HG02943 (cell line): ENCODE data around the gene GUK1.

Source experiments
- ATAC-seq: cut with Tn5 transposase; IDR thresholded peaks from one replicate; pipeline ENCODE4 v1.9.1; 2021; ENCODE audit warnings: mild to moderate bottlenecking, low read depth, moderate library complexity; ENCODE audit not compliant: unreplicated experiment

Gene GUK1

DNA sequence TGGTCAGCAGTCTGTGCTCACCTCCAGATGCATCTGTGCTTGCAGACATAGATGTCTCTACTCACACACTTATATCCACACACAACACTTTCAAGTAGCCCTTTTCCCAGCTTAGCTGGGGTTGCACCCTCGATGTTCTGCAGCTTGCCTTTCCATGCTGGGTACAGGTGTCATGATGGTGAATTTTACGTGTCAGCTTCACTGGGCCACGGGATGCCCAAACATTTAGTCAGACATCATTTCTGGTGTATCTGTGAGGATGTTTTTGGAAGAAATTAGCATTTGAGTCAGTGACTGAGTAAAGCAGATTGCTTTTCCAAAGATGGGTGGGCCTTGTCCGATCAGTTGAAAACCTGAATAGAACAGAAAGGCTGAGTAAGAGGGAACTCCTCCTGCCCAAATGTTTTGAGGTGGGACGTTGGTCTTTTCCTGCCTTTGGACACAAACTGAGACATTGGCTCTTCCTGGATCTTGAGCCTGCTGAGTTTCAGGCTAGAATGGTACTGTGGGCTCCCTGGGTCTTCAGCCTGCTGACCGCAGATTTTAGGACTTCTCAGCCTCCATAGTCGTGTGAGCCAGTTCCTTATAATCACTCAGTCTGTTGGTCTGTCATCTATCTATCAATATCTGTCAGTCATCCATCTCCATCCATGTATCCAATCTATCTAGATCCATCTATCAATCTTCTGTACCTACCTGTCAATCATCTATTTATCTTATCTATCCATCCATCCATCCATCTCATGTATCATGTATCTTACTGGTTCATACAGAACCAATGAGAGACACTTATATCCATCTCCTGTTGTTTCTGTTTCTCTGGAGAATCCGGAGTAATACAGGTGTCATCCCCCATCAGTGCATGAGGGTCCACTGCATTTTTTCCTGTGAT lies 55.1 kb downstream of the GUK1 start:
- ATAC-seq, result no peak

DNA sequence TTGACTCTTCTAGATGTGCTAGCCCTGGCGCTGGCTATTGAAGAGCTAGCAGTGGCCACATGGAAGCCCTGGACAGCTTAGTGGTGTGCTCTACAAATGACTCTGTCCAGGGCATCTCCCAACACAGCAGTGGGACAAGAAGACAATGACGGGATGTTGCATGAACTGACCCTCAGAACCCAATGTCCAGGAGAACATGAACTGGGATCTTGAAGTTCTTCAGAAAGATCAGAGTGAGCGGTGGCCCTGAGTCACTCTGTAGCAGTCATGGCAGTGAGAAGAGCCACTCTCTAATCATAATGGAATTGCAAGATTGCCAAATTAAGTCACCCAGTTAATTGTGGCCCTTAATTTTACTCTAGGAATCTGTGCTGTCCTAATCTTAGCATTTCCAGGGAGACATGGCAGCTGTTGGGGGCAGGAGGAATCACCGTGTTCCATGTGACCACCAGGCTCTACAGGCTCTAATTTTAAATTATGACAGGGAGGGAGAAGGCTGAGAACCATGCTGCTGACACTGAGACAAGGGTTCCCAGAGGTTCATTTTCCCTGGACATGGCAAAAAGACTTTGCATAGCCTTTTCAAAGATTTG lies 57.6 kb downstream of the GUK1 start:
- no peak for ATAC-seq
